ENCODE measurements around the gene JARID2.
"Not testable (repeated sequence)": the region's sequence is repeated elsewhere in the genome, so short reads cannot be mapped to it uniquely, and the experiment has no call there.

Gene JARID2

GRCh38 chr6:15412767-15413166, 166.9 kb downstream of the JARID2 start:
- Histone ChIP-seq H3K4me3 (ENCODE audit: low read length) (no peak overlapping the region), H3K4me1 (ENCODE audit: insufficient read depth, low read length) (peaks cover 3% of the 10 kb centered on the region)

GRCh38 chr6:15413466-15414234, 167.8 kb downstream of the JARID2 start:
- Histone ChIP-seq H3K9me3 (ENCODE audit: low read length) (peaks cover 2% of the 10 kb centered on the region), H3K27me3 (ENCODE audit: insufficient read depth, low read length) (no peaks in the 10 kb centered on the region), H3K36me3 (ENCODE audit: insufficient read depth, low read length) (peaks cover 22% of the 10 kb centered on the region), H3K4me1 (ENCODE audit: insufficient read depth, low read length) (peaks cover 3% of the 10 kb centered on the region), H3K4me3 (ENCODE audit: low read length) (no peak overlapping the region), H2AFZ (ENCODE audit: low read depth, low read length) (no peak overlapping the region)

More at GRCh38 chr6:15412767-15413166, 166.9 kb downstream of the JARID2 start:
- H3K9me3 ChIP-seq (ENCODE audit: low read length): peaks cover 2% of the 10 kb centered on the region
- H3K27me3 ChIP-seq (ENCODE audit: insufficient read depth, low read length): no peaks in the 10 kb centered on the region
- H2AFZ ChIP-seq (ENCODE audit: low read depth, low read length): no peak overlapping the region
- H3K36me3 ChIP-seq (ENCODE audit: insufficient read depth, low read length): peaks cover 22% of the 10 kb centered on the region

GRCh38 chr6:15414235-15414612, 168.4 kb downstream of the JARID2 start:
- no peak overlapping the region for H2AFZ ChIP-seq (ENCODE audit: low read depth, low read length)
- peaks cover 22% of the 10 kb centered on the region for H3K36me3 ChIP-seq (ENCODE audit: insufficient read depth, low read length)
- H3K4me3 ChIP-seq (ENCODE audit: low read length): no peak overlapping the region
- peaks cover 2% of the 10 kb centered on the region for H3K9me3 ChIP-seq (ENCODE audit: low read length)
- peaks cover 3% of the 10 kb centered on the region for H3K4me1 ChIP-seq (ENCODE audit: insufficient read depth, low read length)
- no peaks in the 10 kb centered on the region for H3K27me3 ChIP-seq (ENCODE audit: insufficient read depth, low read length)

- H3K27me3 ChIP-seq (ENCODE audit: insufficient read depth, low read length); H3K4me3 ChIP-seq (ENCODE audit: low read length); H3K9me3 ChIP-seq (ENCODE audit: low read length); H3K4me1 ChIP-seq (ENCODE audit: insufficient read depth, low read length); H2AFZ ChIP-seq (ENCODE audit: low read depth, low read length): not testable (repeated sequence)
- H3K36me3 ChIP-seq (ENCODE audit: insufficient read depth, low read length): peaks cover 16% of the 10 kb centered on the region
Measured at GRCh38 chr6:15415622-15416021, 169.8 kb downstream of the JARID2 start.

GRCh38 chr6:15416932-15417509, 171.2 kb downstream of the JARID2 start:
- Histone ChIP-seq H3K9me3 (ENCODE audit: low read length) (peaks cover 2% of the 10 kb centered on the region), H3K4me3 (ENCODE audit: low read length) (no peak overlapping the region), H3K36me3 (ENCODE audit: insufficient read depth, low read length) (peaks cover 5% of the 10 kb centered on the region), H3K4me1 (ENCODE audit: insufficient read depth, low read length) (peaks cover 15% of the 10 kb centered on the region), H3K27me3 (ENCODE audit: insufficient read depth, low read length) (no peaks in the 10 kb centered on the region), H2AFZ (ENCODE audit: low read depth, low read length) (no peak overlapping the region)

- Histone ChIP-seq H3K4me3 (ENCODE audit: low read length) (no peak overlapping the region), H3K27me3 (ENCODE audit: insufficient read depth, low read length) (no peaks in the 10 kb centered on the region), H2AFZ (ENCODE audit: low read depth, low read length) (no peak overlapping the region), H3K9me3 (ENCODE audit: low read length) (peaks cover 2% of the 10 kb centered on the region), H3K36me3 (ENCODE audit: insufficient read depth, low read length) (no peaks in the 10 kb centered on the region), H3K4me1 (ENCODE audit: insufficient read depth, low read length) (peaks cover 17% of the 10 kb centered on the region)
Measured at GRCh38 chr6:15417811-15418210, 171.9 kb downstream of the JARID2 start.

GRCh38 chr6:15419493-15419892, 173.6 kb downstream of the JARID2 start:
- H3K4me1 ChIP-seq (ENCODE audit: insufficient read depth, low read length): peaks cover 17% of the 10 kb centered on the region
- H2AFZ ChIP-seq (ENCODE audit: low read depth, low read length): no peak overlapping the region
- H3K36me3 ChIP-seq (ENCODE audit: insufficient read depth, low read length): no peaks in the 10 kb centered on the region
- no peak overlapping the region for H3K4me3 ChIP-seq (ENCODE audit: low read length)
- H3K9me3 ChIP-seq (ENCODE audit: low read length): no peaks in the 10 kb centered on the region
- no peaks in the 10 kb centered on the region for H3K27me3 ChIP-seq (ENCODE audit: insufficient read depth, low read length)

- Histone ChIP-seq H3K4me3 (ENCODE audit: low read length) (peak overlapping the region; percentile 19), H3K9me3 (ENCODE audit: low read length) (no peaks in the 10 kb centered on the region)
Measured at GRCh38 chr6:15420959-15421438, 175.1 kb downstream of the JARID2 start.

GRCh38 chr6:15421945-15422733, 176.3 kb downstream of the JARID2 start:
- no peaks in the 10 kb centered on the region for H3K27me3 ChIP-seq (ENCODE audit: insufficient read depth, low read length)
- H3K9me3 ChIP-seq (ENCODE audit: low read length): no peaks in the 10 kb centered on the region
- peaks cover 32% of the 10 kb centered on the region for H3K4me1 ChIP-seq (ENCODE audit: insufficient read depth, low read length)
- no peak overlapping the region for H2AFZ ChIP-seq (ENCODE audit: low read depth, low read length)
- no peak overlapping the region for H3K4me3 ChIP-seq (ENCODE audit: low read length)
- H3K36me3 ChIP-seq (ENCODE audit: insufficient read depth, low read length): no peaks in the 10 kb centered on the region

More at GRCh38 chr6:15420959-15421438, 175.1 kb downstream of the JARID2 start:
- peaks cover 22% of the 10 kb centered on the region for H3K4me1 ChIP-seq (ENCODE audit: insufficient read depth, low read length)
- H2AFZ ChIP-seq (ENCODE audit: low read depth, low read length): no peak overlapping the region
- H3K36me3 ChIP-seq (ENCODE audit: insufficient read depth, low read length): no peaks in the 10 kb centered on the region
- H3K27me3 ChIP-seq (ENCODE audit: insufficient read depth, low read length): no peaks in the 10 kb centered on the region

GRCh38 chr6:15423286-15423993, 177.6 kb downstream of the JARID2 start:
- no peak overlapping the region for H3K4me3 ChIP-seq (ENCODE audit: low read length)
- H2AFZ ChIP-seq (ENCODE audit: low read depth, low read length): no peak overlapping the region
- H3K27me3 ChIP-seq (ENCODE audit: insufficient read depth, low read length): no peaks in the 10 kb centered on the region
- H3K9me3 ChIP-seq (ENCODE audit: low read length): no peaks in the 10 kb centered on the region
- no peaks in the 10 kb centered on the region for H3K36me3 ChIP-seq (ENCODE audit: insufficient read depth, low read length)
- H3K4me1 ChIP-seq (ENCODE audit: insufficient read depth, low read length): peaks cover 41% of the 10 kb centered on the region

GRCh38 chr6:15425947-15426346, 180.1 kb downstream of the JARID2 start:
- peaks cover 56% of the 10 kb centered on the region for H3K4me1 ChIP-seq (ENCODE audit: insufficient read depth, low read length)

GRCh38 chr6:15426395-15426794, 180.5 kb downstream of the JARID2 start:
- no peak overlapping the region for H3K4me3 ChIP-seq (ENCODE audit: low read length)
- H3K9me3 ChIP-seq (ENCODE audit: low read length): no peaks in the 10 kb centered on the region
- H3K36me3 ChIP-seq (ENCODE audit: insufficient read depth, low read length): no peaks in the 10 kb centered on the region
- no peak overlapping the region for H2AFZ ChIP-seq (ENCODE audit: low read depth, low read length)
- peaks cover 56% of the 10 kb centered on the region for H3K4me1 ChIP-seq (ENCODE audit: insufficient read depth, low read length)
- no peaks in the 10 kb centered on the region for H3K27me3 ChIP-seq (ENCODE audit: insufficient read depth, low read length)

More at GRCh38 chr6:15425947-15426346, 180.1 kb downstream of the JARID2 start:
- H3K27me3 ChIP-seq (ENCODE audit: insufficient read depth, low read length): no peaks in the 10 kb centered on the region
- no peaks in the 10 kb centered on the region for H3K9me3 ChIP-seq (ENCODE audit: low read length)
- no peak overlapping the region for H2AFZ ChIP-seq (ENCODE audit: low read depth, low read length)
- H3K36me3 ChIP-seq (ENCODE audit: insufficient read depth, low read length): no peaks in the 10 kb centered on the region
- no peak overlapping the region for H3K4me3 ChIP-seq (ENCODE audit: low read length)

Measured in neuron (in vitro differentiated cells).